BE2C (cell line): ENCODE results near the gene SIX3. TPM values are rescaled to one million over a fixed set of nuclear protein-coding genes. Genes with fewer than 3 reads are reported as not detected.

Source experiments
- DNase-seq: peaks from one replicate; pipeline ENCODE4 v3.0.0-alpha.2; 2020
- H3K27me3 ChIP-seq: fragments of 250-450 bp; sonication (Bioruptor Pico); 2 replicates; pipeline ENCODE4 v1.5.1; 2020; ENCODE audit warnings: mild to moderate bottlenecking
- H3K36me3 ChIP-seq: fragments of 250-450 bp; sonication (Bioruptor Pico); 2 replicates; pipeline ENCODE4 v1.5.1; 2020; ENCODE audit warnings: mild to moderate bottlenecking
- H3K4me1 ChIP-seq: fragments of 250-450 bp; sonication (Bioruptor Pico); 2 replicates; pipeline ENCODE4 v1.5.1; 2020
- H3K4me3 ChIP-seq: 2 replicates; pipeline ENCODE4 v1.5.1; 2011; ENCODE audit warnings: low read depth, low read length
- H3K9me3 ChIP-seq: fragments of 250-450 bp; sonication (Bioruptor Pico); 2 replicates; pipeline ENCODE4 v1.5.1; 2020
- polyA plus RNA-seq: library from polyadenylated mRNA; unstranded; fragments of >200 nt; gene quantifications from one replicate; pipeline ENCODE4 v1.2.1, GENCODE V29; 2012; ENCODE audit warnings: low read depth, missing spikeins; ENCODE audit not compliant: insufficient read length, insufficient read depth
- TF ChIP-seq, protein P1 (sequence below): IDR thresholded peaks from 2 replicates; pipeline ENCODE4 v1.5.1; 2012; ENCODE audit warnings: mild to moderate bottlenecking, low read depth, low read length

The SIX3 gene
- polyA plus RNA-seq = 30.4 TPM

DNA sequence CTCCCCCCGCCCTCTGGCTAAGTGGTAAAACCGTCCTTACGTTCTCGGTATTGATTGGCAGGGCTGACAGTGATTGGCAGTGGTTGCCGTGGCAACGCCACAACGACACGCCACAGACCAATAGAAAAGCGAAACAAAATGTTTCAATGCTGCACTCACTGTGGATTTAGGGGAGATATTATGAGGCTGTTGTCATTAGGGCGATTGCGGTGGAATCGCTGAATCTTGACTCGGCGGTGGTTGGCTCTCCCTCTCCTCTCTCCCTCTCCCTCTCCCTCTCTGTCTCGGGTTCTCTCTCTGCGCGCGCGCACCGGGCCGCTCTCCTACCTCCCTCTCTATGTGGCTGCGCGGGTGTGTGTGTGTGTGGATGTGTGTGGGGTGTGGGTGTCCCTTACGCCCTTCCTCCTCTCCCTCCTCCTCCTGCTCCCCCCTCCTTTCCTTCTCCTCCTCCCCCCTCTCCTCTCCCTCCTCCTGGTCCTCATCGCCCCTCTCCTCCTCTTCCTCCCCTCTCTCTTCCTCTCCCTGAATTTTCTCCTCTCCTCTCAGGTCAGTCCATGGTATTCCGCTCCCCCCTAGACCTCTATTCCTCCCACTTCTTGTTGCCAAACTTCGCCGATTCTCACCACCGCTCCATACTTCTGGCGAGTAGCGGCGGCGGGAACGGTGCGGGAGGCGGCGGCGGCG, at the start of gene SIX3:
Gene SIX3, plus strand, starts transcription at position 152 of the 684 bp plus-strand sequence. Its CDS starts 403 bp downstream, at position 555.
- TF ChIP-seq, protein P1, sequence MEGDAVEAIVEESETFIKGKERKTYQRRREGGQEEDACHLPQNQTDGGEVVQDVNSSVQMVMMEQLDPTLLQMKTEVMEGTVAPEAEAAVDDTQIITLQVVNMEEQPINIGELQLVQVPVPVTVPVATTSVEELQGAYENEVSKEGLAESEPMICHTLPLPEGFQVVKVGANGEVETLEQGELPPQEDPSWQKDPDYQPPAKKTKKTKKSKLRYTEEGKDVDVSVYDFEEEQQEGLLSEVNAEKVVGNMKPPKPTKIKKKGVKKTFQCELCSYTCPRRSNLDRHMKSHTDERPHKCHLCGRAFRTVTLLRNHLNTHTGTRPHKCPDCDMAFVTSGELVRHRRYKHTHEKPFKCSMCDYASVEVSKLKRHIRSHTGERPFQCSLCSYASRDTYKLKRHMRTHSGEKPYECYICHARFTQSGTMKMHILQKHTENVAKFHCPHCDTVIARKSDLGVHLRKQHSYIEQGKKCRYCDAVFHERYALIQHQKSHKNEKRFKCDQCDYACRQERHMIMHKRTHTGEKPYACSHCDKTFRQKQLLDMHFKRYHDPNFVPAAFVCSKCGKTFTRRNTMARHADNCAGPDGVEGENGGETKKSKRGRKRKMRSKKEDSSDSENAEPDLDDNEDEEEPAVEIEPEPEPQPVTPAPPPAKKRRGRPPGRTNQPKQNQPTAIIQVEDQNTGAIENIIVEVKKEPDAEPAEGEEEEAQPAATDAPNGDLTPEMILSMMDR = no peak
- DNase-seq = peak; percentile 80
- Histone ChIP-seq H3K9me3 (no peaks in the 10 kb centered on the region), H3K4me1 (peaks cover 8% of the 10 kb centered on the region), H3K27me3 (no peaks in the 10 kb centered on the region), H3K4me3 (peak within 1 kb of the TSS; percentile 98), H3K36me3 (peaks cover 10% of the 10 kb centered on the region)

DNA sequence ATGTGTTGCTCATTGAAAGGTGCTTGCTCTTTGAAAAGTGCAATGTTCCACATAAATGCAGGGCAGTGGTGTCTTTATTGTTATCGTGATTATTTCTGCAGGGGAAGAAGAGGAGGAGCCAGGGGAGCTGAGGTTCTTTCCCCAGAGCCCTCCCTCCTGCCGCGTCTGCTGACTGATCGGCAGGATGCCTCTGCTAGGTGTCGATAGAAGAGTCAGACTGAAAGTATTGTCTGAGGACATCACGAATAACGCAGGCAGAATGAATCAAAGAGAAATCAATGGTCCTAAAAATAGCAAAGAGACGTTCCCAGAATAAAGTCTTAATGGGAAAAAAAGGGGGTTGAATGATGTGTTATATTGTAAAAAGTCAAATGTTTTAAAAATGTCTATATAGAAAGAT, 47.4 kb upstream of the SIX3 start:
- Histone ChIP-seq H3K36me3 (no peaks in the 10 kb centered on the region), H3K27me3 (no peaks in the 10 kb centered on the region), H3K9me3 (0 out of 2 replicates have a peak, but pooled peaks cover 5% of the 10 kb centered on the region), H3K4me1 (no peaks in the 10 kb centered on the region), H3K4me3 (no peak overlapping the region)
- no peak for DNase-seq
- TF ChIP-seq, protein P1 = no peak

DNA sequence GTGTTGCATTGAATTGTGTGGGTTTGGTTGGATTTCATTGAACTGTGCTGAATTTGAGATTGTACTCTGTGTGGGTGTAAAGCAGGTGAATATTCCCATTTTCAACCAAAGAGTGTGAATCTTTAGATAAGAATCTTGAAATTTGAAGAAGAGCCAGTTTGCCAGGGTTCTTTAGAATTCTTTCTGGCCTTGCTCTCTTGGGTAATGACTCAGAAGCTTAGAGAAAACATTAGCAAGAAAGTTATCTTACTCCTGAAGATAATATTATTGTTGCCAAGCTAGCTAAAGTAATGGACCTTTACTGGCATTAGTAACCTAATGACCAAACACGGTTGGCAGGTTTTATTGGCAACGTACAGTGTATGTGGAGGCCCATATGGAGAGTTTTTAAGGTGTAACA, 46.4 kb upstream of the SIX3 start:
- H3K36me3 ChIP-seq = no peaks in the 10 kb centered on the region
- 0 out of 2 replicates have a peak, but pooled peaks cover 5% of the 10 kb centered on the region for H3K9me3 ChIP-seq
- no peaks in the 10 kb centered on the region for H3K27me3 ChIP-seq
- TF ChIP-seq, protein P1 = no peak
- H3K4me1 ChIP-seq = no peaks in the 10 kb centered on the region
- no peak for DNase-seq
- no peak overlapping the region for H3K4me3 ChIP-seq

DNA sequence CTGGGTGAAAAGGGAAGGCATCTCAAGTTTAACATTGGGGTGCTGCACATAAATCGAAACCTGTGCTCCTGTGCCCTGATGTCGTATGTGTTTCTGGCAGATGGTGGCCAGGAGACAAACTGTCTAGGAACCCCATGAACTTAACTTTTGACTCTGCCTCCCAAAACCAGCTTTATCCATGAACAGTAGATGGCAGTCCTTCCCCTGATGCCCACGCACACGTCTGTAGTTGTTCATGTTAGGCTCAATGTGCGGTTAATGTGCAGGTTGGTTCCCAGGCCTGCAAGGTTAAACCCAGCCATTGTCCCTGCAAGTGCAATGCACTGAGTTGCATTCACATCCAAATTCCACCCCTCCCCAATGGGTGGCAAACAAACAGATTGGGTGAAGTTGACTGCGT, 44.1 kb upstream of the SIX3 start:
- H3K9me3 ChIP-seq = no peaks in the 10 kb centered on the region
- no peaks in the 10 kb centered on the region for H3K4me1 ChIP-seq
- no peak overlapping the region for H3K4me3 ChIP-seq
- TF ChIP-seq, protein P1 = peak; percentile 45
- no peak for DNase-seq
- no peaks in the 10 kb centered on the region for H3K36me3 ChIP-seq
- H3K27me3 ChIP-seq = no peaks in the 10 kb centered on the region

DNA sequence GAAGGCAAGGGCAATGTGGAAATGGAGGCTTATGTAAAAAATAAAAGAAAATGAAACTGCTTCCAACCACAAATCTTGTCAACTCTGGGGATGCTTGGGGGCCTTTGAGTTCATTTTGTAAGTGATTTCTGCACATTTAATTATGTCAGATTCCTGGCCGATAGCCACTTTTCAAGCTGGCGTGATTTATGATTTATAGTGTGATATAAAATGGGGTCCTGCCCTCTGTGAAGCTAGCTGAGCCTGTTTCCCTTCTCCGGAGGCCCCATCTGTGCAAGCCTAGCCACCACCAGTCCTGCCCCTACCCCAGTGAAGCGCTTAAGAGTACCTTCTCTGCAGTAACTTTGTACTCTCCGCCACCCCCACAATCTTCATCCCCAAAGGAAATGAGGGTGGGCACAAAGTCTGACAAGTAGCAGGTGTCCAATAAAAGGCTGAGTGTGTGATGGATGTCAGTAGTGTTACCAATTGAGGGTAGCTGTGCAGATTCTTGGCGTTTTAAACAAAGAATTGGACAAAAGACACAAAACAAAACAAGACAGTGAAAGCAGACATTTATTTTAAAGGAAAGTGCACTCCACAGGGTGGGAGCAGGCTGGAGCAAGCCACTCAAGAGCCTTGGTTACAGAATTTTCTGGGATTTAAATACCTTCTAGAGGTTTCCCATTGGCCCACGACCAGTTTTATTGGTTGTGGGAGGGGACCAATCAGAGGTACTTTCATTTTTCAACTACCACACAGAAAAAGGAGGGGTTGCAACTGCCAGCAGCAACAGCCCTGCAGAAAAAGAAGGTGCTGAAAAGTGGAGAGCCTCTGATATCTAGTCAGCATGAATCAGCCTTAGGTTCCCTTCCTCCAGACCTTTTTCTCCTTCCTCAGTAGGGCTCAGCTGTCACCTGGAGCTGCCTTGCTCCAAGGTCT, 39.0 kb upstream of the SIX3 start:
- Histone ChIP-seq H3K36me3 (no peaks in the 10 kb centered on the region), H3K27me3 (no peaks in the 10 kb centered on the region), H3K4me1 (no peaks in the 10 kb centered on the region), H3K4me3 (no peak overlapping the region), H3K9me3 (no peaks in the 10 kb centered on the region)
- no peak for DNase-seq
- TF ChIP-seq, protein P1 = no peak
